Measurements from ENCODE around the gene ACP6.
"Not testable (repeated sequence)": the region's sequence is repeated elsewhere in the genome, so short reads cannot be mapped to it uniquely, and the experiment has no call there.

ACP6 gene

GRCh38 chr1:147620543-147620942 is 49.8 kb downstream of the ACP6 start:
- DNase-seq (ENCODE audit: low spot score), result no peak

DNA sequence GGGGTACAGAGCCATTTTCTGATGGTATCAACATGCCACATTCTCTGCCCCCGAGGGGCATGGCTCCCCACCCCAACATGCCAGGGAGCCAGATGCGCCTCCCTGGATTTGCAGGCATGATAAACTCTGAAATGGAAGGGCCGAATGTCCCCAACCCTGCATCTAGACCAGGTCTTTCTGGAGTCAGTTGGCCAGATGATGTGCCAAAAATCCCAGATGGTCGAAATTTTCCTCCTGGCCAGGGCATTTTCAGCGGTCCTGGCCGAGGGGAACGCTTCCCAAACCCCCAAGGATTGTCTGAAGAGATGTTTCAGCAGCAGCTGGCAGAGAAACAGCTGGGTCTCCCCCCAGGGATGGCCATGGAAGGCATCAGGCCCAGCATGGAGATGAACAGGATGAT is 50.6 kb downstream of the ACP6 start:
- DNase-seq (ENCODE audit: low spot score), result no peak

DNA sequence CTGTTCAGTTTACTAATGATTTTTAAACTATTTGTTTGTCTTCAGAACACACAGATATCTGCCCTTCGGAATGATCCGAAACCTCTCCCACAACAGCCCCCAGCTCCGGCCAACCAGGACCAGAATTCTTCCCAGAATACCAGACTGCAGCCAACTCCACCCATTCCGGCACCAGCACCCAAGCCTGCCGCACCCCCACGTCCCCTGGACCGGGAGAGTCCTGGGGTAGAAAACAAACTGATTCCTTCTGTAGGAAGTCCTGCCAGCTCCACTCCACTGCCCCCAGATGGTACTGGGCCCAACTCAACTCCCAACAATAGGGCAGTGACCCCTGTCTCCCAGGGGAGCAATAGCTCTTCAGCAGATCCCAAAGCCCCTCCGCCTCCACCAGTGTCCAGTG is 51.6 kb downstream of the ACP6 start:
- no peak for DNase-seq (ENCODE audit: low spot score)

GRCh38 chr1:147618077-147618569 is 52.2 kb downstream of the ACP6 start:
- DNase-seq (ENCODE audit: low spot score), result no peak

DNA sequence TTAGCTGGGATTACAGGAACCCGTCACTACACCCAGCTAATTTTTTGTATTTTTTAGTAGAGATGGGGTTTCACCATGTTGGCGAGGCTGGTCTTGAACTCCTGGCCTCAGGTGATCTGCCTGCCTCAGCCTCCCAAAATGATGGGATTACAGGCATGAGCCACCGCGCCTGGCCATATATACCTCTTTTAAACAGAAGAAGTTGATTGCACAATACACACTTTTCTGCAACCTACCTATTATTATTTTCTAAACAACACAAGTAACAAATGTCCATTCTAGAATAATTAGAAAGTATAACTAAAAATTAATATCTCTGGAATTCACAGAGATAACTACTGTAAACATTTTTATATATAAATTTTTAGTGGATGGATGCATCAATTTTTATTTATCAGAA is 55.4 kb downstream of the ACP6 start:
- not testable (repeated sequence) for DNase-seq (ENCODE audit: low spot score)

GRCh38 chr1:147613506-147613905 is 56.8 kb downstream of the ACP6 start:
- no peak for DNase-seq (ENCODE audit: low spot score)

DNA sequence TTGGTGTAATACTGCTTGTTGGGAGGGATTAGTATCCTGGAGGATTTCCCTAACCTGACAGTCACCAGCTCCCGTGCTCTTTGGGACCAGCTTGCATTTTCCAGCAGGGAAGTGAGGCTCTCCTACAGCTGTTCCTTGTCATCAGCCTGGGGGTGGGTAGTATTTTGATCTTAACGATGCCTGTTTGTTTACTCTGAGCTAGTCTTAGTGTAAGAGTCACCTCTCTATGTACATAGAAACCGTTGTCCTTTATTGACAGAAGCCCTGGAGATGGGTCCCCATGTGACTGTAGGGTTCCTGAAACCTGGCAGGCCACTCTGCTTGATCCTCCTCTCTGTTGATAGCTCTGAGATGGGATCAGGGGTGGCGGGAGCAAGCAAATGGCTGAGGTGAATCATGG is 58.0 kb downstream of the ACP6 start:
- DNase-seq (ENCODE audit: low spot score), result no peak

DNA sequence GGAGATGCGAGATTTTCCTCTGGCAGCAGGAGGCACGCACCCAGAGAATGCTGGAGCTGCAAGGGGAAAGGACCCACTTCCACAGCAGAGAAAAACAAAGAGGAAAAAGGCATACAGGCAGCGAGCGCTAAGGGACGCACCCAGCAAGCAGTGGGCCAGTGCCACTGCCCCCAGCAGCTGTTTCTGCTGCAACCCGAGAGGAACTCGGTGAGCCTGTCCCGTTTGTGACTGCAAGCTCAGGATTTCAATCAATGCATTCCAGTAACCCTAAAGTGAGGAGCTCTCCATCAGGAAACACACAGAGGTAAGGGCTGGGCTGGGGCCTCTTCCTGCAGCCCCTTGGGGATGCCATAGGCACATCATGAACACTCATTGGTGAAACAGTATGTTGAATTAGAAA is 58.7 kb downstream of the ACP6 start:
- DNase-seq (ENCODE audit: low spot score), result no peak

DNA sequence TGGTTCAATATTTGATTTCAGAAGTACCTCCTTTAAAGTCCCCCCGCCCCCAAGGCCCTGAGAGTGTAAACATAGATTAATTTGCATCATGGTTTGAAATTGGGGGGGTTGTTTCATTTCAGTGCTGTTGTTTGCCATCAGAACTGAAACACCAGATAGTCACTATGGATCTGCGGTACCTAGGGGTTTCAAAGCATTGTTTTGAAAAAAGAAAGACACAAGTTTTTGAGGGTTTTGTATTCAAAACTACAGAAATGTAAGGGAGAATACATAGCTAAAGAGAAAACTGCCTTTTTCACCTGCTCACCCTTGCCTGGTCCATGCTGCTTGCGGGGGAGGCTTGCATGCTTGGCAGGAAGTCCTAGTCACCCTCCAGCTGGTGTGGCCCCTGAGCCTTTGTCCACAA is 59.3 kb downstream of the ACP6 start:
- DNase-seq (ENCODE audit: low spot score), result no peak

DNA sequence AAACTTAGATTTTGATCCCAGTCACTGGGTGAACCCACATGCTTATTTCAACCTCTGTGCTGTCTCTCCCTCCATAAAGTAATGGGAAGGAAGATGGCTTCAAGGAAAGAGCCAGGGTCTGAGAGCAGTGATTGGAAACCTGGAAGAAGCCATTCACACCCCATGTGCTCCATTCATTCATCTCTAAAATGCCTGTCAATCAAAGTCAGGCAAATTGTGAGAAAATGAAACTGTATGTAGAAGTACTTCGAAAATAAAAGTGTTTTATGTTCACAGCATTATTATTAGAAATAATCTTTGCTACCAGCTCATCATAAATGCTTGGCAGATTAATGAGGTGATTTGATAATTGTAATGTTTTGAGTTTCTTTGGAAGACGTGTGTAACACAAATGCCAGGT is 61.0 kb downstream of the ACP6 start:
- no peak for DNase-seq (ENCODE audit: low spot score)

DNA sequence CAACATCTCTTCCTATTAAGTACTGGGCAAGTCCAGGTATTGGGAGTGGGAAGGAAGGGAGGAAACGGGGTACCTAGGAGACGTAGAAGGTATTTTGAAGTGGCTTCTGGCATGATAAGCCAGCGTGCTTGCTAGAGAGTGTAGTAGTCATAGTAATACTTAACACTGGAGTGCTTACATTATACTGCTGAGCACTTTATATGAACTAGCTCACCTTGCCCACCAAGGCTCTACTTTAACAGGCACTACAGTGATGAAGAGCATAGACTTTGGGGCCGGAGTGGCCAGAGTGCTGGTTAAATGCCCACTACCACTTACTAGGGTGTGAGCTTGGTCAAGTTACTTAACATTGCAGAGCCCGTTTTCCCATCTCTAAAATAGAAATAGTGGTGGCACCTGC is 61.7 kb downstream of the ACP6 start:
- no peak for DNase-seq (ENCODE audit: low spot score)

DNA sequence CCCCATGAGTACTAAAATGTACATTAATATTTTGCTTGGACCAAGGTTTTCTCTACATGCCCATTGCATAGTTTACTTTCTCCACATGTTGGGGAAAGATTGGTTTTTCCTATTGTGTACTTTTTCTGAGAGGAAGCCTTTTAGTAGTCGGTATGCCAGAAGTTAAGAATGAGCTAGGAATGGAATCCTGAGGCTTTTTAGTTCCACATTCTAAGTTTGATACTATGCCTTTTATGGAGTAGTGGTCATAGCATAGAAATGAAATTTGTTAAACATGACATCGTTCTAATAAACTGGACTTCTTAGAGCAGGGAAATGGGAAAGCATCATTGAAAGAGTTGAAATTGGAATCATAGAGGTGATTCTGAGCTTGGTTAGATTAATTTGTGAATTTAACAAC is 64.7 kb downstream of the ACP6 start:
- DNase-seq (ENCODE audit: low spot score), result no peak

GRCh38 chr1:147603986-147604385 is 66.3 kb downstream of the ACP6 start:
- DNase-seq (ENCODE audit: low spot score), result no peak

- peak; percentile 72 for DNase-seq (ENCODE audit: low spot score)
Observed at GRCh38 chr1:147600119-147601111, 69.9 kb downstream of the ACP6 start.

DNA sequence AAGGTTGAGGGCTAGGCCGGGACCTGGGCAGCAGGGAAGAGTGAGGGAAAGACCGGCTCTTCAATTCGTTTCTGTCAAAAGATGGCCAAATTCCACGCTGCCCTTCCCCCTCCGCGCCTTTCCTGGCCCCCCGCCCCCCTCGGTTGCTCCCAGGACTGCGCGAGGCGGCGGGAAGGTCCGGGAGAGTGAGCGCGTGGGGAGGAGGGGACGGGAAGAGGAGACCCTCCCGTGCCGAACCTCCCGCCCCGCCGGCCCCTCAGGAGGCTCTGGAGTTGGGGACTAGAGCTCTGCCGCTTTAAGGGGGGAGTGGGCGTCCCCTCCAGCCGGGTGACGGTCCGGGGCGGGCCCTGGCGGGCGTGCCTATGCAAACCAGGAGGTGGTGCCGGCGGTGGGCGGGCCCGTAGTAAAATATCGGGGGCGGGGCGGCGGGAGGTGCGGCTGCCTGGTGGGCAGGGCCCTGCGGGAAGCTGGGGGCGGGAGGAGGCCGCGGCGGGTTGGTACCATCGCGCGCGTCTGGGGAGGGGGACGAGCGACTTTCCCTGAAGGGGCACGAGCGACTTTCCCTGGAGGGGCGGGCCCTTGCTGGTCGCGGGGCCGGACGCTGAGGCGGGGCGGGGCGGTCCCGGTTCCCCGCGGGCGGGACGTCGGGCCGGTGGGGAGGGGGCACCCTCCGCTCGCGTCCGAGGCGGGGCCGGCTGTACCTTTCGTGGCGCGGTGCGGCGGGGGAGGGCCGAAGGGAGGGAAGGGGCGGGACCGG is 70.8 kb downstream of the ACP6 start:
- peak; percentile 79 for DNase-seq (ENCODE audit: low spot score)

DNA sequence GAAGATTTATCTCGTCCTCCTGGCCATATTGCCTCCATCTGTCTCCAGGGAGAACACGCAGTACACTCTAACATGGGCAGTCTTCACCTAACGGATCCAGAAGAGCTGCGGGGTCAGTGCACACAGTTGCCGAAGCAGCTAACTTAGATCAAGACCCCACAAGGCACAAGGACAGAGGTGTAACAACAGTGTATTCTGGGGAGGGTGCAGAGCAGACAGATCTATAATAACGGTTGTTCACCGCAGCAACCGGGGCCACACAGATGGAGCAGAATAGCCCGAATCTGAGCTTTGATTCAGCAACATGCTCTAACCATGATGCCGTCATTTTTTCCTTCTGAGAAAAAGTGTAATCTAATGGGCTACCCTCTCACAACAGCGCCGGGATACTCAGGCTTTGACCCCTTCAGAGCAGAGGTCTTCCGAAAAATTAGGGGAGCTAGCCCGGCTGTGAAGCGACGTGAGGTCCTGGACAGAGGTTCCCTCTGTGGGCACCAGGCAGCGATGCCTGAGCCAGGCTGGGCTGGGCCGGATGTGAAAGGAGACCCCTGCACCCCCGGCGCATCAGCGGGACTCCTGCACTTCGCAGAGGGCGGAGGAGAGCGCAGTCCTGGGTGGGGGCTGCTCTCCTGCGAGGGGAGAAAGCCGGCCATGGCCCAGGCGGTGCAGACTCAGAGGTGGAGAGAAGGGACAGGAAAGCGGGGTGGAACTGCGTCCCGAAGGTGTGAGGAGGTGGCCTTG is 71.5 kb downstream of the ACP6 start:
- DNase-seq (ENCODE audit: low spot score), result peak; percentile 14

DNA sequence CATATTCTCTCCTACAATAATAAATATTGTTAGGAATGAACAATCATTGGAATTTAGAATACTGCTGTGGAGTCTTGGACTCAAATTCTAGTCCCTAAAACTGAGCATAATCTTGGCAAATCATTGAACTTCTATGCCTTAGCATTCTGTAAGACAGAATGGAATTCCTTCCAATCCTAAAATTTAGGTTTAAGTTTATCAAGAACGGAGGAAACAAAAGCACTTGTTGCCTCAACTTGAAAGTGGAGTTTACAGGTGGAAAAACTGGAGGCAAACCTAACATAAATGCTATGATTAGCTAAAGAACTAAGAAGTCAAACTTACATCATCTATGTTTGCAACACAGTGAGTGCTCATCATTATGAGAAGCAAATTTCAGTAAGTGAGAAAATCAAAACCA is 73.3 kb downstream of the ACP6 start:
- DNase-seq (ENCODE audit: low spot score), result no peak
